Adrenal gland (tissue), 5 donors: Measurements from ENCODE around the gene RICTOR.

Experiments
- CTCF ChIP-seq, 6 experiments: fragments of 450-650 bp in 4 of 6; fragments of 200-600 bp in 2 of 6; sonication (generic) in 1 of 6; IDR thresholded peaks; 1 replicate in 5 of 6; 2 replicates in 1 of 6; pipeline versions ENCODE4 v1.5.1 to v1.8.0; 2016 to 2021; ENCODE audit warnings: antibody characterized with exemption in 6 of 6, mild to moderate bottlenecking in 2 of 6, moderate library complexity in 1 of 6
- POLR2A ChIP-seq, 2 donors: fragments of 450-650 bp; IDR thresholded peaks; one replicate each; pipeline ENCODE4 v1.6.1; 2017; ENCODE audit warnings: antibody characterized with exemption in 2 of 2, mild to moderate bottlenecking in 2 of 2, moderate library complexity in 1 of 2
- donor health status: DM: no; HTN: no; CAD: no.

- TF ChIP-seq CTCF (IDR thresholded peaks at IDR 0.05), result no peak
- no peak for TF ChIP-seq POLR2A (IDR thresholded peaks at IDR 0.05)
Measured at GRCh38 chr5:39019254-39019653, 54.9 kb downstream of the RICTOR start.
